ENCODE results near the gene PLA2G4E. TPM values are rescaled to one million over a fixed set of nuclear protein-coding genes. Genes with fewer than 3 reads are reported as not detected.

Gene PLA2G4E
- total and polyA plus RNA-seq, 2 experiments from 2014 or later = 0.06 TPM; not detected in 1

GRCh38 chr15:41977757-41978383 lies 43.0 kb downstream of the PLA2G4E start:
- Histone ChIP-seq H3K4me3 (no peak overlapping the region), H3K9me3 (ENCODE audit: low read depth) (no peaks in the 10 kb centered on the region), H3K27me3 (no peaks in the 10 kb centered on the region), H3K27ac (no peak overlapping the region), H3K4me1 (ENCODE audit: low read depth) (peaks cover 9% of the 10 kb centered on the region), H3K36me3 (no peaks in the 10 kb centered on the region)
- DNase-seq (ENCODE audit: low read depth in 1 of 2, low spot score in 1 of 2) = no peak
- TF ChIP-seq, protein P1, sequence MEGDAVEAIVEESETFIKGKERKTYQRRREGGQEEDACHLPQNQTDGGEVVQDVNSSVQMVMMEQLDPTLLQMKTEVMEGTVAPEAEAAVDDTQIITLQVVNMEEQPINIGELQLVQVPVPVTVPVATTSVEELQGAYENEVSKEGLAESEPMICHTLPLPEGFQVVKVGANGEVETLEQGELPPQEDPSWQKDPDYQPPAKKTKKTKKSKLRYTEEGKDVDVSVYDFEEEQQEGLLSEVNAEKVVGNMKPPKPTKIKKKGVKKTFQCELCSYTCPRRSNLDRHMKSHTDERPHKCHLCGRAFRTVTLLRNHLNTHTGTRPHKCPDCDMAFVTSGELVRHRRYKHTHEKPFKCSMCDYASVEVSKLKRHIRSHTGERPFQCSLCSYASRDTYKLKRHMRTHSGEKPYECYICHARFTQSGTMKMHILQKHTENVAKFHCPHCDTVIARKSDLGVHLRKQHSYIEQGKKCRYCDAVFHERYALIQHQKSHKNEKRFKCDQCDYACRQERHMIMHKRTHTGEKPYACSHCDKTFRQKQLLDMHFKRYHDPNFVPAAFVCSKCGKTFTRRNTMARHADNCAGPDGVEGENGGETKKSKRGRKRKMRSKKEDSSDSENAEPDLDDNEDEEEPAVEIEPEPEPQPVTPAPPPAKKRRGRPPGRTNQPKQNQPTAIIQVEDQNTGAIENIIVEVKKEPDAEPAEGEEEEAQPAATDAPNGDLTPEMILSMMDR (IDR thresholded peaks at IDR 0.05; ENCODE audit: low read depth, low read length) = no peak

DNA sequence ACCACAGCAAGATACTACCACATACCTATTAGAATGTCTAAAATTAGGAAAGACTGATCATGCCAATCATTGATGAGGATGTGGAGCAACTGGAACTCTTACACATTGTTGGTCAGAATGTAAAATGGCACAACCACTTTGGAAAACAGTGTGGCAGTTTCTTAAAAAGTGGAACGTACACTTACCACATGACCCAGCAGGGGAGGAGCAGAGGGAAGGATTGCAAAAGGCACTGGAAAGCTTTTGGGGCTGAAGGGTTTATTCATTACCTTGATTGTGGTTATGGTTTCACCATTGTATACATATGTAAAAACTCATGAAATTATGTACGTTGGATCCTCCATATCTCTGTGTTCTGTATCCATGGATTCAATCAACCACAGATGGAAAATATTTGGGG lies 45.2 kb downstream of the PLA2G4E start:
- Histone ChIP-seq H3K4me1 (ENCODE audit: low read depth) (peaks cover under 1% of the 10 kb centered on the region), H3K27ac (no peak overlapping the region), H3K36me3 (no peaks in the 10 kb centered on the region), H3K27me3 (no peaks in the 10 kb centered on the region), H3K4me3 (no peak overlapping the region), H3K9me3 (ENCODE audit: low read depth) (no peaks in the 10 kb centered on the region)
- TF ChIP-seq, protein P1 (IDR thresholded peaks at IDR 0.05; ENCODE audit: low read depth, low read length) = no peak
- DNase-seq (ENCODE audit: low read depth in 1 of 2, low spot score in 1 of 2) = no peak

DNA sequence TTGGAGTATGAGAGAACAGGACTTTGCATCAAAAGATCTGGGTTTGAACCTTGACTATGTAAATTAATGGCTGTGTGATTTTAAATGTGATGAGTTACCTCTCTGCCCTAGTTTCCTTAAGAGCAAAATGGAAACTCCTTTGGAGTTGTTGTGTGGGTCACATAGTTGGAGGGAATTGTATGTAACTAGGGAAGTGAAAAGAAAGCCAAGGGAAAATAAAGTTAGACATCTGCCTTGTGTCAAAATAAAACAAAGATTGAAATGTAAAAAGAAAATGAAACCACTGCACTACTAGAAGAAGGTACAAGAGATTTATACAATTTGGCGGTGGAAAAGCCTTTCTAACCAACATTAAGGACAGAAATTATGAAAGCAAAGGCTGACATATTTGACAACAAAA lies 46.8 kb downstream of the PLA2G4E start:
- TF ChIP-seq, protein P1 (IDR thresholded peaks at IDR 0.05; ENCODE audit: low read depth, low read length) = no peak
- Histone ChIP-seq H3K4me1 (ENCODE audit: low read depth) (peaks cover 13% of the 10 kb centered on the region), H3K9me3 (ENCODE audit: low read depth) (no peaks in the 10 kb centered on the region), H3K27ac (no peak overlapping the region), H3K36me3 (no peaks in the 10 kb centered on the region), H3K27me3 (no peaks in the 10 kb centered on the region), H3K4me3 (no peak overlapping the region)
- no peak for DNase-seq (ENCODE audit: low read depth in 1 of 2, low spot score in 1 of 2)

DNA sequence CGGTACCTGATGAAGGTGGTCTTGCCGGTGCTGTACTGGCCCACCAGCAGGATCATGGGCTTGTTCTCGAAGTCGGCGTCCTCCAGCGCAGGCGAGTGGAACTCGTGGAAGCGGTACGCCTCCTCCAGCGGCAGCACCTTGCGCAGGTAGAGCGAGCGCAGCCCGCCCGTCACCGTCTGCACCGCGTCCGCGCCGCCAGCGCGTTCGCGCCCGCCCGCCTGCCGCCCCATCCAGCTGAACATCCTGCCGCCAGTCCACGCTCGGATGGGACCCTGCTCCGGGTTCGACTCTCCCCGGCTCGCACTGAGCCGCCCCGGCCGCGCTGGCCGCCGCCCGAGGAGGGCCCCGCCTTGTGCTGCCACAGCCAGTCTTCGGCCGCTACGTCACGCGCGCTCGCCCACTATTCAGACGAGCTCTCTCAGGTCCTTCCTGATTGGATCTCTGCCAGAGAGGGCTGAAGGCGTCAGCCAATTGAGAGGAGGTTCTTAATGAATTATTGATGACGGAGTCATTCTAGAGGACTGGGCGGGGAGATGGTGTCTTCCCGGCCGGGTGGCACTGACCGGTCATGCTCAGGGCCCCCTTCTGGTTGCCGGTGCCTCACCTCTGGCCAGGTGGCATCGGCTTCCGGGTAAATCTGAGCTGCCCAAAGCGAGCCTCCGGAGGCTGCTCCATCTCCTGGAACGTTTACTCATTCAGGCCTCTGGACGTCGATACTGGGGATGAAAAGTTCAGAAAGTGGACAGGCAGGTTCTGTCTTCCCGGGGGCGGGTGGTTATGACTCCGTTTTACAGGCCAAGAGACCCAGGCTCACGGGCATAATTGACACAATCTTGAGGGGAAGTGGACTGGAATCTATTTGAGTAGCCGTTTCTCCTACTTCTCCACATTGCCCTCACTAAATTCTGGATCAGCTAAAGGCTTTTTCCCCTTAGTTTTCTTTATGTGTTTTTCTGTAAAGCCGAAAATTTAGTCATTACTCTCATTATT lies 48.3 kb downstream of the PLA2G4E start, which contains the start of gene EHD4:
Gene EHD4 (minus strand): TSS at position 305 of the 990 bp plus-strand sequence. CDS start 63 bp downstream, at position 242.
- no peaks in the 10 kb centered on the region for H3K36me3 ChIP-seq
- H3K9me3 ChIP-seq (ENCODE audit: low read depth) = no peaks in the 10 kb centered on the region
- no peaks in the 10 kb centered on the region for H3K27me3 ChIP-seq
- TF ChIP-seq, protein P1 (IDR thresholded peaks at IDR 0.05; ENCODE audit: low read depth, low read length) = peak; percentile 27
- H3K4me1 ChIP-seq (ENCODE audit: low read depth) = peaks cover 15% of the 10 kb centered on the region
- peak; percentile 99 to 100 for DNase-seq (ENCODE audit: low read depth in 1 of 2, low spot score in 1 of 2)
- H3K4me3 ChIP-seq = peak within 1 kb of the TSS; percentile 74
- H3K27ac ChIP-seq = peak within 1 kb of the TSS; percentile 90

GRCh38 chr15:41971895-41972252 lies 49.0 kb downstream of the PLA2G4E start:
- no peaks in the 10 kb centered on the region for H3K36me3 ChIP-seq
- DNase-seq (ENCODE audit: low read depth in 1 of 2, low spot score in 1 of 2) = peak in 1 of 2 donors; percentile 61

More at GRCh38 chr15:41971895-41972252, 49.0 kb downstream of the PLA2G4E start:
- peak overlapping the region; percentile 74 for H3K4me3 ChIP-seq
- H3K27ac ChIP-seq = peak overlapping the region; percentile 90
- no peaks in the 10 kb centered on the region for H3K27me3 ChIP-seq
- H3K9me3 ChIP-seq (ENCODE audit: low read depth) = no peaks in the 10 kb centered on the region
- TF ChIP-seq, protein P1 (IDR thresholded peaks at IDR 0.05; ENCODE audit: low read depth, low read length) = no peak
- peaks cover 22% of the 10 kb centered on the region for H3K4me1 ChIP-seq (ENCODE audit: low read depth)

All from cardiac muscle cell (in vitro differentiated cells and primary cell).